Bronchial epithelial cell (primary cell): ENCODE measurements around the gene EFL1. TPM values are rescaled to one million over a fixed set of nuclear protein-coding genes. Genes with fewer than 3 reads are reported as not detected.

Source experiments
- DNase-seq: peaks from one replicate; pipeline ENCODE4 v3.0.0-alpha.2; 2010; ENCODE audit warnings: low read depth
- FAIRE-seq: peaks from 2 replicates; lab custom pipeline; 2011; peaks lifted over from hg19 to GRCh38; lab: Jason Lieb, UNC
- H3K27me3 ChIP-seq: 2 replicates; pipeline ENCODE4 v1.5.1; 2011; ENCODE audit warnings: low read length; ENCODE audit not compliant: control insufficient read depth, insufficient read depth
- H3K36me3 ChIP-seq: 2 replicates; pipeline ENCODE4 v1.5.1; 2011; ENCODE audit warnings: low read length; ENCODE audit not compliant: control insufficient read depth, insufficient read depth
- H3K4me3 ChIP-seq: 2 replicates; pipeline ENCODE4 v1.5.1; 2011; ENCODE audit warnings: mild to moderate bottlenecking, low read depth, low read length, control low read depth
- total RNA-seq: library from RNA; depleted of rRNA; stranded (reverse); fragments of >200 nt; gene quantifications from 2 replicates; pipeline ENCODE4 v1.2.1, GENCODE V29; 2014
- TF ChIP-seq, protein P1 (sequence below): IDR thresholded peaks from 2 replicates; pipeline ENCODE4 v1.5.1; 2011; ENCODE audit warnings: mild to moderate bottlenecking, moderate library complexity, low read length, control low read depth, inconsistent platforms; ENCODE audit not compliant: insufficient read depth, severe bottlenecking

EFL1 gene
- total RNA-seq, 1 donor from 2014 or later = 28.2 TPM

DNA sequence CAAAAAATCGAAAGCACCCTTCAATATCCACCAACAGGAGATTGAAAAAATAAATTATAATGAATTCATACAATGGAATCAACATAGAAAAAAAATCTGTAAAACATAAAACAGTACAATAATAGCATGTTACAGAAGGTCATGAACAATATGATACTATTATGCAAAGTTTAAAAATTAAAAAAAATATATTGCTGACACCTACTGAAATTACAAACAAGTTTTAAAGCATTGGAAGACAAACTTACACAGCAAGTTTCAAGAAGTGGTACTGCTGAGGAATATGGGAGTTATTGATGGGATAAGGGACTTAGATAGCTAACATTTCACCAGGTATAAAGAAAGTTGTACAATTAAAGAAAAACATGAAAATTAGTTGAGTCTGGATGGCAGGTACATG, 89.4 kb downstream of the EFL1 start:
- DNase-seq (no peak), FAIRE-seq (no peak)
- TF ChIP-seq, protein P1, sequence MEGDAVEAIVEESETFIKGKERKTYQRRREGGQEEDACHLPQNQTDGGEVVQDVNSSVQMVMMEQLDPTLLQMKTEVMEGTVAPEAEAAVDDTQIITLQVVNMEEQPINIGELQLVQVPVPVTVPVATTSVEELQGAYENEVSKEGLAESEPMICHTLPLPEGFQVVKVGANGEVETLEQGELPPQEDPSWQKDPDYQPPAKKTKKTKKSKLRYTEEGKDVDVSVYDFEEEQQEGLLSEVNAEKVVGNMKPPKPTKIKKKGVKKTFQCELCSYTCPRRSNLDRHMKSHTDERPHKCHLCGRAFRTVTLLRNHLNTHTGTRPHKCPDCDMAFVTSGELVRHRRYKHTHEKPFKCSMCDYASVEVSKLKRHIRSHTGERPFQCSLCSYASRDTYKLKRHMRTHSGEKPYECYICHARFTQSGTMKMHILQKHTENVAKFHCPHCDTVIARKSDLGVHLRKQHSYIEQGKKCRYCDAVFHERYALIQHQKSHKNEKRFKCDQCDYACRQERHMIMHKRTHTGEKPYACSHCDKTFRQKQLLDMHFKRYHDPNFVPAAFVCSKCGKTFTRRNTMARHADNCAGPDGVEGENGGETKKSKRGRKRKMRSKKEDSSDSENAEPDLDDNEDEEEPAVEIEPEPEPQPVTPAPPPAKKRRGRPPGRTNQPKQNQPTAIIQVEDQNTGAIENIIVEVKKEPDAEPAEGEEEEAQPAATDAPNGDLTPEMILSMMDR = no peak

DNA sequence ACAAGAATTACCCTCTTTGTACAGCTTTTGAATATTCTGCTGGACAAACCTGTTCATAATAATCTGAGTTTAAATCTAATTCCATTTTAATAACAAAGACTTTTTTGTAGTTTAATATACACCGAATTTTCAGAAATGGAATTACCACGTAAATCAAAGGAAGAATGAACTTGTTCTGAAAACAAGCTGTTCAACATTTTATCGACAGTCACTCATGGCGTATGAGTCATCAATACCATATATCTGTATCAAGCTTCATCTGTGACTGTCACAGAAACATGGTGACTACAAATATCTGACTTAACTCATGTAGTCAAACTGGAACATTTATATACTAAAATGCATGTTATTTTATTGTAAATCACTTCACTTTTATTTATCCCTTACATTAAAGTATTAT, 90.0 kb downstream of the EFL1 start:
- TF ChIP-seq, protein P1 = no peak
- FAIRE-seq = no peak

More for the DNA sequence above, 89.4 kb downstream of the EFL1 start:
- no peaks in the 10 kb centered on the region for H3K36me3 ChIP-seq
- no peak overlapping the region for H3K4me3 ChIP-seq
- H3K27me3 ChIP-seq = no peaks in the 10 kb centered on the region

DNA sequence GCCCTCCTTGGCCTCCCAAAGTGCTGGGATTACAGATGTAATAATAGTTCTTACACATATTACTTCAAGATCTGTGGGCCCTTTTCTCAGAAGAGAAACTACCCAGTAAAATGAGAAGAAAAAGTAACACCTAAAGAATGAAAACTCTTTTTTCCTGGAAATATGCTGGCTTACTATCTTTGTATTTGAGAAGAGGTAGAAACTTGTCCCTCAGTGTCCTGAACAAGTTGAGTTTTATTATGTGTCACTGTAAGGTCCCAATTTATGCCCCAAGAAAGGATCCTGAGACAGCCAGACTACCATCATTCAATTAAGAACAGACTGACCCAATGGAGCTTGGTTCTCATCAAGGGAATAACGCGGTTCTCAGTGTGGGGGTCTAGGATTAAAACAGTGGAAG, 93.8 kb downstream of the EFL1 start:
- Histone ChIP-seq H3K4me3 (no peak overlapping the region), H3K36me3 (peaks cover 2% of the 10 kb centered on the region), H3K27me3 (no peaks in the 10 kb centered on the region)
- TF ChIP-seq, protein P1 = no peak
- DNase-seq = no peak
- no peak for FAIRE-seq

More for the DNA sequence above, 90.0 kb downstream of the EFL1 start:
- peak; percentile 44 for DNase-seq
- Histone ChIP-seq H3K36me3 (no peaks in the 10 kb centered on the region), H3K4me3 (no peak overlapping the region), H3K27me3 (no peaks in the 10 kb centered on the region)

- FAIRE-seq = no peak
Observed at GRCh38 chr15:82168296-82168695, 94.2 kb downstream of the EFL1 start.

GRCh38 chr15:82165948-82166376, 96.6 kb downstream of the EFL1 start:
- no peak for DNase-seq
- FAIRE-seq = no peak
- no peaks in the 10 kb centered on the region for H3K27me3 ChIP-seq
- TF ChIP-seq, protein P1 = no peak
- H3K36me3 ChIP-seq = peaks cover 4% of the 10 kb centered on the region
- no peak overlapping the region for H3K4me3 ChIP-seq

More at GRCh38 chr15:82168296-82168695, 94.2 kb downstream of the EFL1 start:
- Histone ChIP-seq H3K4me3 (no peak overlapping the region), H3K36me3 (peaks cover 2% of the 10 kb centered on the region), H3K27me3 (no peaks in the 10 kb centered on the region)
- TF ChIP-seq, protein P1 = no peak
- DNase-seq = no peak

DNA sequence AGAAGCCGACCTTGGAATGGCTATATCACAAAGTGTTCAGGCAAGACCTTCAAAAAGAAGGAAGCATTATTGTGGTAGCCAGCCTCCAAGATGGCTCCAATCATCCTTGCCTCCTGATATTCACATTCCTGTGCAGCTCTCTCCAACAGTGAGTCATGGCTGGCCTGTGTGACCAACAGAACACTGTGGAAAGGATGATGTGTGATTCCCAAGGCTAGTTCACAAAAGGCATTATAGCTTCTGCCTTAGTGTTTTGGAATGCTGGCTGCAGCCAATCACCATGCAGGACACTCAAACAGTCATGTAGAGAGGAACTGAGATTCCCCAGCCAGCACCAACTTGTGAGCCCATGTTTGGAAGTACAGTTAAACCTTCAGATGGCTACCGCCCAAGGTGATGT, 102.6 kb downstream of the EFL1 start:
- TF ChIP-seq, protein P1 = no peak
- H3K36me3 ChIP-seq = peaks cover 5% of the 10 kb centered on the region
- H3K4me3 ChIP-seq = no peak overlapping the region
- DNase-seq (peak; percentile 90), FAIRE-seq (peak; percentile 100)
- no peaks in the 10 kb centered on the region for H3K27me3 ChIP-seq
